Ureter (tissue), 1 donor: ENCODE measurements around the gene POLR2F. TPM values are rescaled to one million over a fixed set of nuclear protein-coding genes. Genes with fewer than 3 reads are reported as not detected.
A peak's percentile ranks its signal among the peaks of the same experiment; 100 is the strongest.

Source experiments
- DNase-seq: peaks from one replicate; pipeline ENCODE4 v3.0.0-alpha.2; 2020; ENCODE audit warnings: low spot score
- total RNA-seq: library from RNA; stranded (reverse); gene quantifications from one replicate; pipeline ENCODE4 v1.2.4, GENCODE V29; 2023
- donor health status: DM: yes; HTN: yes; CAD: no.

Gene POLR2F
- total RNA-seq, 1 donor from 2014 or later, result 49.5 TPM

DNA sequence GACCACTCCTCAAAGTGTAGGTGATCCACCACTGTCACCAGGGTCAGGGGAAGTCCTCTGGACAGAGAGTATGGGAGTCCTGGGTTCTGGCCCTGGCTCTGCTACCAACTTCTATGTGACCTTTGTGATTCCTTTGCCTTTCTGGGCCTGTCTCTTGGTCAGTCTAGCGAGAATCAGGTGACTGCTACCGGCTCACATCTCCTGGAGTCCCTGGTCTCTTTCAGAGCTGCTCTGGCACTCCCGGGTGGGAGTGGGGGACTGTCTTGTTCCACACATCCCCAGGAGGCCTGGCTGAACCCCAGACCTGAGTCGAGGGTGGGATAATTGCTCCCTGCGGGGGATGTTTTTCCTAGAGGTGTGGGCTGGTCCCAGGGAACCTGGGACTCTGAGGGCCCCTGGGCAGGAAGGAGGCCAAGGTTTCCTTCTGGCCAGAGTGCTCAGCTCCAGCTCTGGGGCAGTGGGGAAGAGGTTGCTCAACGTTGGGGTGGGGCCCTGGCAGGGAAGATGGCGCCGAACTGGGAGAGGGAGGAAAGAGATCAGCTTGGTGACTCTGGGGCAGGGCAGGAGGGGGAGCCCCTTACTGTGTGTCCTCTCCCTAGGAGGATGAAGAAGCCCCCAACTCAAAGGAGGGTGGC, 28.8 kb downstream of the POLR2F start:
- DNase-seq, result no peak

DNA sequence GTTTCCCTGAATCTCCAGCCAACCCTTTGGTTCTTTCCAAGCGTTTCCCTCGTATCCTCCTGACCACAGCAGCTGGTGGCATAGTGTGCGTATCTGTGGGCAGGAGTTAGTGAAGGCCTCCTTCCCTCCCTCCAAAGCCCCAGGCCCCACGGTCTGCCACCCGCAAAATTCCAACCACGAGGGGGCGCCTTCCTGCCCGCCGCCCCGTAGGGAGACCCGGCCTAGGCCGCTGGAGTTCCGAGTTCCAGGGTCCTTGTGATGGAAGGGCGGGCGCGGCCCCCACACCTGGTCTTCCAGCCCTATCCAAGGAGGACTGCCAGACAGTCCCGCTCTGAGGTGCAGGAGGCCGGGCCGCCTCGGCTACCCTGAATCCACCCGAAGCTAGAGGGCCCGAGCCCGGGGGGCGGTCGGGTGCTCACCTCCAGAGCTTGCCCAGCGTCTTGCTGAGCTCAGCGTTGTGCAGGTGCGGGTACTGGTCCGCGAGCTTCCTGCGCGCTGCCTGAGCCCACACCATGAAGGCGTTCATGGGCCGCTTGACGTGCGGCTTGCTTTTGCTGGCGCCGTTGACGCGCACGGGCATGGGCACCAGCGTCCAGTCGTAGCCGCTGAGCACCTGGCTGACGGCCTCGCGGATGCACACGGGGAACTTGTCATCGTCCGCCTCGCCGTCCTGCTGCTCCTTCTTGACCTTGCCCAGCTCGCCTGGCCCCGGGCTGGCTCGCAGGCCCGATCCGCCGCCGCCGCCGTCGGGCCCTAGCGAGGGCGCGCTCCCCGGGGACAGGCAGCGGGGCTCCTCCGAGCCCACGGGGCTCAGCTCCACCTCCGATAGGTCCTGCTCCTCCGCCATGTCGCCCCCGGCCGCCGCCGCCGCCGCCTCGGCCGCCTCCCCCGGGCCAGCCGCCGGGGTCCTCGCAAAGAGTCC, 29.7 kb downstream of the POLR2F start:
- DNase-seq, result no peak

DNA sequence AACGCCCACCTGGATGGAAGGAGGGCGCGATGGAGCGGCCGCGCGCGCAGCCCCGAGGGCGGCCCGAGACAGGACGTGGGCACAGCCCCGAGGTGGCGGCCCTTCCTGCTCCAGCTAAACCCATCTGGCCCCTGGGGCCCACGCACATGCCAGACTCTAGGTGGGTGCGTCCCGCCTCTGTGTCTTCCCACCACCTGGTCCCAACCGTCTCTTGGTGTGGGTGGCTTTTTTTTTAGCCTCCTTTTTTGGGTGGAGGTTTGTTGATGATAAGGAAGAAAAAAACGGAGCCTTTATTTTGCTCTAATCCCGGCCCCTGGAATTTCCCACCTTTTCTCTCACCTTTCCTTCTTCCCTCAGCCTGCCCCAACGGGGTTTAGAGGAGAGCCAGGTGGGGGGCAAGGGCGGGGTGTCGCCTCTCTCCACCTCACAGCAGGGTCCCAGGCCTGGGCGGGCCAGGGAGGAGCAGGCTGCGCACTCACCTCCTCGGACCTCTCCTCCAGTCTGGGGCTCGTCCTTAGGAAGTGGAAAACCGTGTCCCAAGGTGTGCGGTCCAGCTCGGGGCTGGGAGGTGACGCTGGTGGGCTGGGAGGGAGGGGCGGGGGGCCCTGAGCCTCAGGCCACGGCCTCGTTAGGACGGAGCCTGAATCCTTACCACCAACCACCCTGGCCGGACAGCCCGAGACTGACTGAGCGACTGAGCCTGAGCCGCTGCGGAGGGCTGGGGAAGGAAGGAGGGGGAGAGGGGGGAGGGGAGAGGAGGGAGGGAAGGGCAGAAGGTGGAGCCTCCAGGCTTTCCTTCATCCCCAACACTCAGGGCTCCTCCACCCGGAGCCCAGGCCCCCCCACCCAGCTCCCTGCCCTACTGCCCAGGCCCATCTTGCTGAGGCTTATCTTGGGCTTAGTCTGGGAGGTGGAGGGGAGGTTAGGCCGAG, 30.6 kb downstream of the POLR2F start, which contains the start of gene SOX10:
SOX10 (minus strand) TSS at position 696 of the 932 bp plus-strand sequence. CDS start 771 bp downstream, outside the sequence.
- DNase-seq, result no peak

DNA sequence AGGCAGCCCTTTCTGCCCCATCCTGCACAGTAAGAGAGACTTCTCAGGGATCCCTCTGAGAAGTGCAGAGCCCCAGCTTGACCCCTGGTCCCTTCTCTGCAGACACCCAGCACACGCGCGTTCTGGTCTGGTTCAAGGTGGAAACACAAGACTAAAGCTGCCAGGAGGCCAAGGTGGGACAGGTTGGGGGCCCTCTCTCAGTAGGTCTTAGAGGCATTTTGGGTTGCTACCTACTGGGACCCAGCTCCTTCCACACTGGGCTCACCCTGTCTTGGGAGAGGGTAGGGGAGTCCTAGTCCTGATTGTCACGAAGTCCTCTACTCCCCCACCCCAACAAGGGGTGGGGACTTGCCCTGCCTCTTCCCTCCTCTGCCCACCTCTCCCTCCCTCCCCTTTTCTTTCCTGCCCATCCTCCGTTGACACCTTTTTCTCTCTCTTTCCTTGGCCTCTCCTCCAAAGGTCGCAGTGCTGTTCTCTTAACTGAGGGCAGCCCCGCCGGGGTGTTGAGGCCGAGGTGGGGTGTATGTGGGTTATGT, 31.6 kb downstream of the POLR2F start:
- DNase-seq, result no peak

DNA sequence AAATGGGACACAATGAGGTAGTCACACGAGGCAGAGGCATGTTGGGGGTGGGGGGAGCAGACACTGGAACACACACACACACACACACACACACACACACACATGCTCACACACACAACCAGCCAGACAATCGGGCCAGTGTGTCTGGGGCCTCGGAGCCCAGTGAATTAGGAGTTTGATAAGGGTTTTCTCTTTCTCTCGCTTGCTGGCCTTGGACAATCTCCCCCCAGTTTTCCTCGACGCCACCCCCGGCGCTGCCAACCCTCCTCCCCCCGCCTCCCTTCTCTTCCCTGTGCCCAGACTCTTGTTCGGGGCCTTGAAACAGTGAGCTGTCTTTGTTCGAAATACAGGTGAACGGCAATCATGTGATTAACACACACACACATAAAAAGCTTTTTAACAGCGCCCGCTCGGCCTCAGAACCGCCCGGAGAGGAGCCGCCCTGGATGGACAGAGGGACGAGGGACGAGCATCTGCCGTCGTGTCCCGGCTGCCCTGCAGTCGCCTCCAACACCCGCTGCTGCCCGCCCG, 32.3 kb downstream of the POLR2F start:
- no peak for DNase-seq

DNA sequence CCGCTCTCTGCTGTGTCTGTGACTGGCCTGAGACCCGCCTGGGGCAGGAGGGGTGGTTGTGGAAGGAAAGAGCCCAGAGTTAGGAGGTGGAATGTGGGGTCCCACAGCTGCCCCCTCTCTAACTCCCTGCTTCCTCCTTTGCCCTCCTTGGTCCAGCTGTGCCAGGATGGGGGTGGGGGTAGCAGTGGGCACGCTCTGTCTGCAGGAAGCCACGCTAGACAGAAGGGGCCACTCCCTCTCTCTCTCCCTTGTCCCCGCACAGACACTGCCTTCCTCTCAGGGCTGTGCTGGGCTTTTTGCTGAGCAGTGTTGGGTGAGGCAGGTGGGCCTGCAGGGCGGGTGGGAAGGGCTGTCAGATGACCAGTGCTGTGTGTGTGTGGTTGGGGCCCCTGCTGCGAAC, 32.9 kb downstream of the POLR2F start:
- DNase-seq, result no peak

DNA sequence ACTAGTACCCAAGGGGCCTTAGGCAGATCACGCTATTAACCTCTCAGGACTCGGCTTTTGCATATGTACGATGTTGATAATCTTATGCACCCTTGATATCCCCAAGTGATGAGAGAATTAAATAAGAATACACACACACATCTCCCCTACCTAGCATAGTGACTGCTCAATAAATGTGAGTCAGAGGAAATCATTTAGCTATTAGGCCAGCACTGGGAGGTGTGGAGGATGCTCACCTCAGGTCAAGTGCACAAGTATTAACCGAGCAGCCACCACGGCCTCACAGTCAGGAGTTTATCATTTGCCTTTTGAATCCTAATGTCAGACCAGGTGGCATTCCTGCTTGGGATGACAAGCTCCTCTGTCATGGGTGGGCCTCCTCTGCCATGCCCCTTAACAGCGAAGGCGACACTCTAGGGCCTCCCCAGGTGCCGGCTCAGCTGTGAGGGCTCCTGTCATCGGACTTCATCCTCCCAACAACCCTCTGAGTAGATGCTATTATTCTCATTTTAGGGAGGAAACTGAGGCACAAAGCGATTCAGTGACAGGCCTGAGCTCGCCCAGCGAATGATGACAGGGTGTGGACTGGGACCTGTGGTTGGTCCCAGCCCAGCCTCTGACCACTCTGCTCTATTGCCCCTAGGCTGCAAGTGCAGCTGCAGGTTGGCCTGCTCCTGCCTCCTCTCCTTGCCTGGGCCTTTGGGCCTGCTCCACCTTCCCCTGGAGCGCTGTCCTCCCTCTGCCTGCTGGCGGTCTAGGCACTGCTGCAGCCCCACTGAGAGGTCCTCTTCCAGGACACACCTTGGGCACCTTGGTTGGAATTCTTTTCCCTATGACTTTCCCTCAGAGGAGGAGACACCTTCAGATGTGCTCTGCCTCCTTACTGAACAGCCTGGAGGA, 35.9 kb downstream of the POLR2F start:
- no peak for DNase-seq

DNA sequence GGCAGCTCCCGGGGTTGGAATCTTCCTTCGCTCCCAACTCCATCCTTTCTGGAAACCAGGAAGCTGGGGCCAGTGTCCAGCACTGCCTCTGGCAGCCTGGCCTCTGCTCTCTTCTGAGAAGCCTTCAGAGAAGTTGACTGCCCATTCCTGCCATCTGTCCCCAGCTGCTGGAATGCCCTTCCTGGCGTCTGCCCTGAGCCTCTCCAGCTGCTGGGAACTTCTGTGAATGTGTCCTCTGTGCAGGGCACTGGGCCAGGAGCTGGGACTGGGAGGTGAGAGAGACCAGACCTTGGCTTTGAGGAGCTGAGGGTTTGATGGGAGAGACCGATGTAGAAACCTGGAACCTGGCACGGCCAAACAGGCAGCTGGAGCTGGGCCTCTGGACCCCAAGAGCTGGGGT, 36.8 kb downstream of the POLR2F start:
- no peak for DNase-seq

DNA sequence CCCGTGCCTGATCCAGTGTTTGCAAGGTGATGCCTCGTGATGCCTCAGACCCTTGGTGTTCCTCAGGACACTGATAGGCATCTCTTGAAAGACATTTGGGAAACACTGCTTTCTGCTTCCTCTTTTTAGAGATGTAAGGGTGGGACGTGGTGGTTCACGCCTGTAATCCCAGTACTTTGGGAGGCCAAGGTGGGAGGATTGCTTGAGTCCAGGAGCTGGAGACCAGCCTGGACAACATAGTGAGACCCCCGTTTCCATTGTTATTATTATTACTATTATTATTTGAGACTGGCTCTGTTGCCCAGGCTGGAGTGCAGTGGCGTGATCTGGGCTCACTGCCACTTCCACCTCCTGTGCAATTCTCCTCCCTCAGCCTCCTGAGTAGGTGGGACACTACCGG, 37.4 kb downstream of the POLR2F start:
- DNase-seq, result no peak

DNA sequence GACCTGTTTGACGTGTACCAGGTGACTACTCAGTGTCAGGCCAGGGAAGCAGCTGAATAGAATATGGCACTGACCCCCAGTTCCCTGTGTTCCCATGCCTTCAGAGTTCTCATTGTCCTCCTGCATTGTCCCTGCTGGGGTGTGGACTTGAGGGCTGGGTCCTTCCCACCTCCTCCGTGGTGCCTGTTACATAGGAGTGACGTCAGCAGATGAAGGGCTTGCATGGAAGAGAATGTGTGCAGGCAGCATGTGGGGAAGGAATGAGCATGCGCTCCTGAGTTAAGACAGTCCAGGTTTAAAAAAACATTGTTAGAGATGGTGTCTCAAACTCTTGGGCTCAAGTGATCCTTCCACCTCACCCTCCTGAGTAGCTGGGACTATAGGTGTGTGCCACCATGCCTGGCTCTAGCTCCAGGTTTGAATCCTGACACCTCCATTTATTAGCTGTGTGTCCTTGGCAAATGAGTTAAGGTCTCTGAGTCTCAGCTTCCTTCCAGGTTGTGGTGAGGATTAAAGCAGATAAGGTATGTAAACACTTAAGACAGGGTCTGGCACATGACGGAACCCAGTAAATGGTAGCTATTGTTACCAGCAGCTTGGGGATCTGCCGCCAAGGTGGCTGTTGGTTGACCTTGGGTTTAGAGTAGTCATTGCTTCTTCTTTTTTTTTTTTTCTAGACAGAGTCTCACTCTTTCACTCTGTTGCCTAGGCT, 38.4 kb downstream of the POLR2F start:
- DNase-seq, result no peak

DNA sequence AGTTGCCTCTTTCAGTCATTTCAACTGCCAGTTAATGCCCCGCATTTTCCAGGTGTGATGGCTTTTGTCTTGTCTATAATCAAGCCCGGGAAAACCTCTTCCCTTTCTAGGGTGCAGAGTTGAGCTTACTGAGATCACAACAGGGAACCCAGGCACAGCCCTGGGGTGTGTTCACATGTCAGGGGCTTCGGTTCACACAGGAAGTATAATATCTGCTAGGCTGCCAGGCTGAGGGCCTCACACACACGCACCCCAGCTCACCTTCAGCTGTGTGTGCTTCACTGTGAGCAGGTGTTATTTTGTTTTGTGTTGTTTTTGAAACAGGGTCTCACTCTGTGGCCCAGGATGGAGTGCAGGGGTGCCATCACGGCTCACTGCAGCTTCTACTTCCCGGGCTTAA, 40.5 kb downstream of the POLR2F start:
- DNase-seq, result no peak

DNA sequence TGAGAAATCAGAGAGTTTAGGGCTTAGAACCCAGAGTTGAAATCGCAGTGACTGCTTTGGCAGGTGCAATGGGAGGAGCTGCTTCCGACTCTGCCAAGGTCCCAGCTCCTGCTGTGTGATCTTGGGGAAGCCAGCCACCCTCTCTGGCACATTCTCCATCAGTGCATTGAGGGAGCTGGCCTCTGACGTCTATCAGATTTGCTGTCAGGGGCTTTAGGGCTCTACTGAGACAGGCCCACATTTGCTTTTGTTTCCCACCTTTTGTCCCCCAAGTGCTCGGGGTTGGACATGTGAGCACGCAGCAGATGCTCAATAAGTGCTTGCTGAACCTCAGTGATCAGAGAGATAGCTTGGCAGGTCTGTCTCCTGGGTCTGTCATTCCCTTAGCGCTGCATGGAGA, 41.5 kb downstream of the POLR2F start:
- no peak for DNase-seq

DNA sequence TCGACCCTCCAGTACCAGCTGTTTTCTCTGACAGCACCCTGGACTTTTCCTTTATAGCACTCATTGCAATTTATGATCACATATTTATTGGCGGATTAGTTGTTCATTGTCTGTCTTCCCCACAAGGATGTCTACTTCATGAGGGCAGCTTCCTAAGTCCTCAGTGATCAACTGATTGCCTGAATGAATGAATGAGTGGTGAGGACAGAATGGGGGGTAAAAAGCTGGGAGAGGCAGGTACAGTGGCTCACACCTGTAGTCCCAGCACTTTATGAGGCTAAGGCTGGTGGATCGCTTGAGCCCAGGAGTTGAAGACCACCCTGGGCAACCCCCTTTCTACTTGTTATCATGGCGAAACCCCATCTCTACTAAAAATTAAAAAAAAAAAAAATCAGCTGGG, 42.0 kb downstream of the POLR2F start:
- DNase-seq, result no peak

DNA sequence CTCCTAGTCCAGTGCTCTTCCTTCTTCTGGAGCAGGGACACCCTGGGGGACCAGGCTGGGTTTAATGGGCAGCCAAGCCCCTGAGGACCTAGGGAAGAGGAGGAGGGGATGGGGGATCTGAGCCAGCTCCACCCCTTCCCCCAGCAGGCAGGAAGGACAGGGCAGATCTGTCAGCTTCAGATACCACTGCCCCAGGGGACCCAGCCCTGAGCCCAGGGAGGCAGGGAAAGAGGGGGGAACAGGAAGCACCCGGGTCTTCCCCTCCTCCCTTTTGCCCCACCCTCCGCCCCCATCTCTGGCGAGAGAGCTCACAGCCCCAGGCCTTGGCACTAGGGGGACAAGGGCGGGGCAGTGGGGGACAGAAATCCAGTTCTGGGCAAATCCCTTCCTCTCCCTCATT, 42.6 kb downstream of the POLR2F start:
- DNase-seq, result no peak

DNA sequence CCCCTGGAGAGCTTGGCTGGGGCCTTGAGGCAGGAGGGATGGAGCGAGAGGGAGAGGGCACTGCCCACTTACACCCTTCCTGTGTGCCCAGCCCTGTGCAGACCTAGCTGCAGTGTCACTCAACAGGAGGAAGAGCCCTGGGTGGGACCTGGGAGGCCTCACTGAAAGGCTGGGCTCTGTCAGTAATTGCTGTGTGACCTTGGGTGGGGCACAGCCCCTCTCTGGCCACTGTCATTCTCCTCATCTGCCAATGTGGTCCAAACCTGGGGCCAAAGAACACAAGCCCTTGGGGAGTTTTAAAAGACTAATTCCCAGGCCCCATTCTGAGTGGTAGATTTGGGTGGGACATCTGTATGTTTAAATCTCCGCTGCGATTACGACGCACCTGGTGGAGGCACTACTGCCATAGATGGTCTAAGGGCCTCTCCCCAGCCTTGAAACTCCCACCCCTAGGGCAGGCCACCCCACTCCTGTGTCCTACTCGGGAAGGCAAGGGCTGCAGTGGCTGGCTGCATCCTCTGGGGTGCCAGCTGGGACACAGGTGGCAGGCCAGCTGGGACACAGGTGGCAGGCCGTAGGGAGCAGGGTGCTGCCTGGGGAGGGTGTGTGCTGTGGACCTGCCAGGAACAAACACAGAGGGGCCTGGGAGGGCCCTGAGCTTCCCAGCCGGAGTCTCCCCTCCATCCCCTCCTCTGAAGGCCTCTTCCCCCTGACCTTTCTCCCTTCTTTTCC, 43.2 kb downstream of the POLR2F start:
- no peak for DNase-seq

DNA sequence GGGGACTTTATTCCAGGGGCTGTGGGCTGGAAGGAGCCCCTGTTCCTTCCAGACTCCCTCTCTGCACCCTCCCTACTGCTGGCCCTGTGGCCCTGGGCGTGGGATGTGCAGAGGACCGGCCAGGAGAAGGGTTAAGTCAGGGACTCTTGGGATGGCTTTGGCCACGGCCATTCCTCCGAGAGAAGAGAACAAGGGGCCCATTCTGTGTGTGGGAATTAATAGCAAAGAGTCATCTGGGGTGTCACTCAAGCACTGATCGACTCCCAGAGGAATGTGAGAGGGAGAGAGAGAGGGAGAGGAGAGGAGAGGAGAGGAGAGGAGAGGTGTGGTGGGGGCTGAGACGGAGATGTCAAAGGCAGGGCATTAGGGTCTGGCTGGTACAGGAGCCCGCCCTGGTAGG, 45.0 kb downstream of the POLR2F start:
- no peak for DNase-seq

DNA sequence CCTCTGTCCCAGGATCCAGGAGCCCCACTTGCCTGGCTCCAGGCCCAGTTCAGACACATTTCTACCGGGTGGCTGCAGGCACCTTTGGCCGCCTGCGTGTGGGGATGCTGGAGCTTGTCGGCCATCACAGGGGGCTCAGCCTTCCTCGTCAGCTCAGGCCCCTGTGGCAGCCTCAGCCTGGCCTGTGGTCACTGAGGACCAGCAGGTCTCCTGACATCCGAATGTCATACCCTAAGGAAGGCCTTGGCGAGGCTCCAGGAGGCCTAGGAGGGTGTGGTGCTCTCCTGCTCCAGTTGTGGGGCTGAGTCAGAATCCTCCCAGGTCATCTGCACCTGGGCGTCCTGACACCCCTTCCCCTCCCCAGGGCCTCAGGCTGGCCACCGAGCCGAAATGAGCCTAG, 45.7 kb downstream of the POLR2F start:
- DNase-seq, result no peak

DNA sequence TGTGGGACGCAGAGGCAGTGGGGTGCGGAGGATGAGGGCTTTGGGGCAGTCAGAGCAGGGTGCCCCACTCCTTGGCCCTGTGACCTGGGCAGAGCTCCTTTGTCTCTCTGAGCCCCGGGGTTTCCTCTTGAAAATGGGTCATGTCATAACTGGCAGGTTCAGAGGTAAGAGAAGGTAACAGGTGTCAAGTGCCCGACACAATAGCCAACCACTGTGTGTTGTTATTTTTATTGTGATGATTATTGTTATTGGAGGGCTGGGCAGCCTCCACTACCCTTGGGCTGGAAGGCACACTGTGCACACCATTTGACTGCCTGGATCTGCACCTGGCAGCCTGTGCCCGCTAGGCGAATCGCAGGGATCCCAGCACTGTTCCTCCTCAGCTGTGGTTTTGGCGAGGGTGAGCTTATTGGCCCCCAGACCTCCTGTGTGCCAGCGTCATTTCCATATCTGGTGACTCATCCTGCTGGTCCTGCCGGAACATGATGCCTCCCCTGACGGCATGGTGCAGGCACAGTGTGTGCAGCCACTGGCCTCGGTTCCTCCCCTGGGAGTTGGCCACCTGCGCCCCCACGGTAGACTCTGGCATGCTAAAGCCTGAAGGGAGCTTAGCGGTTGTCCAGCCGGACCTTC, 46.3 kb downstream of the POLR2F start:
- DNase-seq, result peak; percentile 56

DNA sequence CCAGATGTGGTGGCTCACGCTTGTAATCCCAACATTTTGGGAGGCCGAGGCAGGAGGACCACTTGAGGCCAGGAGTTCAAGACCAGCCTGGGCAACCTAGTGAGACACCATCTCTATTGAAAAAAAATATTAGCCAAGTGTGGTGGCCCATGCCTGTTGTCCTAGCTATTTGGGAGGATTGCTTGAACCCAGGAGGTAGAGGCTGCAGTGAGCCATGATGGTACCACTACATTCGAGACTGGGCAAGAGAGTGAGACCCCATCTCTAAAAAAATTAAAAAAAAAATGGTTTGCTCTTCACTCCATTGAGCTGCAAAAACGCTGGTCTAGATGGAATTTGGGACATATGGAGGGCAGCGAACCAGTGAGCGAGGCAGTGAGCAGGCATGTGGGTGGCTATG, 52.4 kb downstream of the POLR2F start:
- DNase-seq, result no peak
